Measurements from ENCODE around the gene RANGAP1.

Gene RANGAP1

GRCh38 chr22:41285820-41286638, at the start of gene RANGAP1:
RANGAP1 (minus strand) TSS chr22:41286187; CDS start chr22:41281044, 5,143 bp downstream.
- DNase-seq (ENCODE audit: low spot score) = peak; percentile 99

GRCh38 chr22:41334951-41335635, 49.1 kb upstream of the RANGAP1 start:
- no peak for DNase-seq (ENCODE audit: low spot score)

- DNase-seq (ENCODE audit: low spot score) = no peak
Observed at GRCh38 chr22:41334215-41334614, 48.2 kb upstream of the RANGAP1 start.

- DNase-seq (ENCODE audit: low spot score) = no peak
Observed at GRCh38 chr22:41333806-41334205, 47.8 kb upstream of the RANGAP1 start.

- DNase-seq (ENCODE audit: low spot score) = no peak
Observed at GRCh38 chr22:41332217-41332939, 46.4 kb upstream of the RANGAP1 start.

GRCh38 chr22:41330169-41330568, 44.2 kb upstream of the RANGAP1 start:
- peak; percentile 31 for DNase-seq (ENCODE audit: low spot score)

GRCh38 chr22:41327124-41327523, 41.1 kb upstream of the RANGAP1 start:
- DNase-seq (ENCODE audit: low spot score) = peak; percentile 69

- DNase-seq (ENCODE audit: low spot score) = no peak
Observed at GRCh38 chr22:41324821-41325528, 39.0 kb upstream of the RANGAP1 start.

- peak; percentile 49 for DNase-seq (ENCODE audit: low spot score)
Observed at GRCh38 chr22:41320416-41321240, 34.6 kb upstream of the RANGAP1 start.

GRCh38 chr22:41315586-41315985, 29.6 kb upstream of the RANGAP1 start:
- no peak for DNase-seq (ENCODE audit: low spot score)

- DNase-seq (ENCODE audit: low spot score) = no peak
Observed at GRCh38 chr22:41314821-41315220, 28.8 kb upstream of the RANGAP1 start.

GRCh38 chr22:41311487-41311886, 25.5 kb upstream of the RANGAP1 start:
- no peak for DNase-seq (ENCODE audit: low spot score)

GRCh38 chr22:41310336-41310735, 24.3 kb upstream of the RANGAP1 start:
- no peak for DNase-seq (ENCODE audit: low spot score)

GRCh38 chr22:41308544-41308947, 22.6 kb upstream of the RANGAP1 start:
- DNase-seq (ENCODE audit: low spot score) = no peak

GRCh38 chr22:41308054-41308453, 22.1 kb upstream of the RANGAP1 start:
- no peak for DNase-seq (ENCODE audit: low spot score)

GRCh38 chr22:41305646-41306045, 19.7 kb upstream of the RANGAP1 start:
- DNase-seq (ENCODE audit: low spot score) = peak; percentile 60

GRCh38 chr22:41302811-41303210, 16.8 kb upstream of the RANGAP1 start:
- no peak for DNase-seq (ENCODE audit: low spot score)

GRCh38 chr22:41302021-41302767, 16.2 kb upstream of the RANGAP1 start:
- no peak for DNase-seq (ENCODE audit: low spot score)

- DNase-seq (ENCODE audit: low spot score) = peak; percentile 80
Observed at GRCh38 chr22:41301085-41302020, 15.4 kb upstream of the RANGAP1 start, which contains the start of gene ZC3H7B. ZC3H7B (plus strand) TSS chr22:41301525; CDS start chr22:41320661, 19,136 bp downstream.

Data from pons (tissue), 1 donor.